ENCODE data around the gene MMP25.

Gene MMP25

GRCh38 chr16:3097266-3097665 lies 50.9 kb downstream of the MMP25 start:
- no peak for DNase-seq

GRCh38 chr16:3098459-3099394 lies 52.4 kb downstream of the MMP25 start, which contains the start of gene ZSCAN10:
ZSCAN10 (minus strand) TSS chr16:3099294; CDS start chr16:3092937, 6,357 bp downstream.
- DNase-seq, result no peak

- no peak for DNase-seq
Measured at GRCh38 chr16:3099395-3099731, 53.0 kb downstream of the MMP25 start.

- no peak for DNase-seq
Measured at GRCh38 chr16:3099732-3100499, 53.6 kb downstream of the MMP25 start.

GRCh38 chr16:3101018-3101840 lies 54.9 kb downstream of the MMP25 start:
- DNase-seq, result no peak

- DNase-seq, result no peak
Measured at GRCh38 chr16:3101841-3102470, 55.6 kb downstream of the MMP25 start.

- DNase-seq, result peak; percentile 63
Measured at GRCh38 chr16:3106205-3106928, 60.0 kb downstream of the MMP25 start.

Measured in NCI-H1417 treated with DMSO at 0.1 percent for 48 hours (cell line).